ENCODE results near the gene ACVRL1. TPM values are rescaled to one million over a fixed set of nuclear protein-coding genes. Genes with fewer than 3 reads are reported as not detected.
A peak's percentile ranks its signal among the peaks of the same experiment; 100 is the strongest.

ACVRL1 gene
- total and polyA plus RNA-seq, 10 of the 15 experiments (the other 5 are each of a cell fraction or from before 2014, with no cell fraction given): not detected

GRCh38 chr12:51970904-51971646 lies 63.8 kb downstream of the ACVRL1 start:
- DNase-seq (ENCODE audit: low read depth, low spot score) (peak; percentile 93), FAIRE-seq (peak; percentile 80), ATAC-seq (peak; percentile 97)
- WGBS (ENCODE audit: insufficient coverage, insufficient replicate concordance, low lambda C conversion rate, missing lambda C conversion rate): 1% methylated on average over 13 of the region's 13 CpGs
- no peak overlapping the region for H3K27ac ChIP-seq (ENCODE audit: control insufficient read depth, insufficient read depth)
- no peaks in the 10 kb centered on the region for H3K79me2 ChIP-seq (ENCODE audit: control insufficient read depth, insufficient read depth, low read length)
- H4K20me1 ChIP-seq (ENCODE audit: control insufficient read depth, insufficient read depth): no peaks in the 10 kb centered on the region; the same call in 1 of the 2 replicates
- no peak overlapping the region for H3K4me3 ChIP-seq
- no TSS peak for BruUV-seq (replicated peaks)
- SMC1A ChIA-PET (ENCODE audit: uncharacterized antibody, unreplicated experiment): interaction anchor here (0.9 to 2.3 kb wide), 7 partner anchors 10 to 153 kb away, joined by 3 to 10 read pairs (median 3); no protein-coding TSS in a partner anchor
- no peaks in the 10 kb centered on the region for H3K36me3 ChIP-seq (ENCODE audit: control insufficient read depth in 2 of 2, insufficient read depth in 2 of 2, low read length in 1 of 2)
- H3K4me1 ChIP-seq (ENCODE audit: control insufficient read depth, insufficient read depth, low read length): peaks cover 30% of the 10 kb centered on the region
- H2AFZ ChIP-seq (ENCODE audit: control insufficient read depth, low read depth, low read length): no peak overlapping the region
- in situ Hi-C loops (cut with MboI) (no loop called here), intact Hi-C loops (cut with micrococcal nuclease; ENCODE audit: unreplicated experiment) (no loop called here)
- no peak overlapping the region for H3K9ac ChIP-seq (ENCODE audit: control insufficient read depth, insufficient read depth, low read length)
- CTCF ChIA-PET: interaction anchor here (0.7 to 3.8 kb wide), 17 partner anchors 9 to 147 kb away, joined by 3 to 18 read pairs (median 4); no protein-coding TSS in a partner anchor
- peaks cover 0 to 8% of the 10 kb centered on the region in 2 experiments; a peak in 3 of 4 replicates for H3K27me3 ChIP-seq (replicated peaks in 1 of 2; ENCODE audit: control insufficient read depth in 2 of 2, insufficient read depth in 2 of 2, low read length in 1 of 2)
- POLR2A ChIA-PET: interaction anchor here (0.5 to 1.5 kb wide), 3 partner anchors 9 to 175 kb away, joined by 3 to 4 read pairs (median 4); no protein-coding TSS in a partner anchor
- peak overlapping the region; percentile 90 for H3K4me2 ChIP-seq (ENCODE audit: control insufficient read depth, insufficient read depth)
- RAD21 ChIA-PET (ENCODE audit: unreplicated experiment): interaction anchor here (1.6 to 2.5 kb wide), 2 partner anchors 49 to 55 kb away, joined by 3 to 10 read pairs; no protein-coding TSS in a partner anchor
- H3K9me3 ChIP-seq (replicated peaks; ENCODE audit: control insufficient read depth, insufficient read depth, low read length): no peaks in the 10 kb centered on the region; the same call in 2 of the 3 replicates
- TF ChIP-seq NR2C2 (IDR thresholded peaks at IDR 0.05; ENCODE audit: borderline replicate concordance, control insufficient read depth, insufficient read length, low read depth) (no peak), CHD4 (IDR thresholded peaks at IDR 0.05) (no peak), BCL11A (IDR thresholded peaks at IDR 0.05; ENCODE audit: low read depth, low read length) (peak; percentile 93), CBX5 (IDR thresholded peaks at IDR 0.05; ENCODE audit: low read depth) (no peak), TCF3 (IDR thresholded peaks at IDR 0.05; ENCODE audit: borderline replicate concordance, insufficient read depth, low read depth, low read length) (peak; percentile 65; the same call in 1 of the 2 replicates), STAT3 (IDR thresholded peaks at IDR 0.05; ENCODE audit: low read depth, low read length) (no peak), ETV6 (conservative IDR thresholded peaks at IDR 0.05 in 1 of 2, IDR thresholded peaks at IDR 0.05 in 1 of 2; ENCODE audit: borderline replicate concordance in 1 of 2, low read depth in 1 of 2) (peak in 1 of 2 experiments; percentile 96; a peak in 2 of 4 replicates), ZNF217 (IDR thresholded peaks at IDR 0.05) (peak; percentile 86), NFIC (IDR thresholded peaks at IDR 0.05; ENCODE audit: low read depth, low read length) (peak; percentile 88), IKZF1 (conservative IDR thresholded peaks at IDR 0.05) (peak; percentile 82), ZZZ3 (IDR thresholded peaks at IDR 0.05; ENCODE audit: control insufficient read depth, insufficient read length, low read depth) (no peak), RFX5 (IDR thresholded peaks at IDR 0.05; ENCODE audit: low read depth, low read length) (no peak), BACH1 (IDR thresholded peaks at IDR 0.05; ENCODE audit: borderline replicate concordance) (no peak), IRF4 (IDR thresholded peaks at IDR 0.05; ENCODE audit: low read depth, low read length) (peak; percentile 83; the same call in 1 of the 2 replicates), TAF1 (IDR thresholded peaks at IDR 0.05; ENCODE audit: borderline replicate concordance, low read depth, low read length) (no peak), PBX3 (IDR thresholded peaks at IDR 0.05; ENCODE audit: insufficient replicate concordance, low read depth, low read length) (peak; percentile 35), RBBP5 (conservative IDR thresholded peaks at IDR 0.05) (no peak)
- TF ChIP-seq, protein P1, sequence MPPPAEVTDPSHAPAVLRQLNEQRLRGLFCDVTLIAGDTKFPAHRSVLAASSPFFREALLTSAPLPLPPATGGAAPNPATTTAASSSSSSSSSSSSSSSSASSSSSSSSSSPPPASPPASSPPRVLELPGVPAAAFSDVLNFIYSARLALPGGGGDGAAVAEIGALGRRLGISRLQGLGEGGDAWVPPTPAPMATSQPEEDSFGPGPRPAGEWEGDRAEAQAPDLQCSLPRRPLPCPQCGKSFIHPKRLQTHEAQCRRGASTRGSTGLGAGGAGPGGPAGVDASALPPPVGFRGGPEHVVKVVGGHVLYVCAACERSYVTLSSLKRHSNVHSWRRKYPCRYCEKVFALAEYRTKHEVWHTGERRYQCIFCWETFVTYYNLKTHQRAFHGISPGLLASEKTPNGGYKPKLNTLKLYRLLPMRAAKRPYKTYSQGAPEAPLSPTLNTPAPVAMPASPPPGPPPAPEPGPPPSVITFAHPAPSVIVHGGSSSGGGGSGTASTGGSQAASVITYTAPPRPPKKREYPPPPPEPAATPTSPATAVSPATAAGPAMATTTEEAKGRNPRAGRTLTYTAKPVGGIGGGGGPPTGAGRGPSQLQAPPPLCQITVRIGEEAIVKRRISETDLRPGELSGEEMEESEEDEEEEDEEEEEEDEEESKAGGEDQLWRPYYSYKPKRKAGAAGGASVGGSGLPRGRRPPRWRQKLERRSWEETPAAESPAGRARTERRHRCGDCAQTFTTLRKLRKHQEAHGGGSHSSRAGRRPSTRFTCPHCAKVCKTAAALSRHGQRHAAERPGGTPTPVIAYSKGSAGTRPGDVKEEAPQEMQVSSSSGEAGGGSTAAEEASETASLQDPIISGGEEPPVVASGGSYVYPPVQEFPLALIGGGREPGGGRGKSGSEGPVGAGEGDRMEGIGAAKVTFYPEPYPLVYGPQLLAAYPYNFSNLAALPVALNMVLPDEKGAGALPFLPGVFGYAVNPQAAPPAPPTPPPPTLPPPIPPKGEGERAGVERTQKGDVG (CRISPR knock-in tag; IDR thresholded peaks at IDR 0.05): no peak
- TF ChIP-seq, protein P2, sequence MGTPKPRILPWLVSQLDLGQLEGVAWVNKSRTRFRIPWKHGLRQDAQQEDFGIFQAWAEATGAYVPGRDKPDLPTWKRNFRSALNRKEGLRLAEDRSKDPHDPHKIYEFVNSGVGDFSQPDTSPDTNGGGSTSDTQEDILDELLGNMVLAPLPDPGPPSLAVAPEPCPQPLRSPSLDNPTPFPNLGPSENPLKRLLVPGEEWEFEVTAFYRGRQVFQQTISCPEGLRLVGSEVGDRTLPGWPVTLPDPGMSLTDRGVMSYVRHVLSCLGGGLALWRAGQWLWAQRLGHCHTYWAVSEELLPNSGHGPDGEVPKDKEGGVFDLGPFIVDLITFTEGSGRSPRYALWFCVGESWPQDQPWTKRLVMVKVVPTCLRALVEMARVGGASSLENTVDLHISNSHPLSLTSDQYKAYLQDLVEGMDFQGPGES (IDR thresholded peaks at IDR 0.05): no peak

Data from GM12878 (cell line).